GM19467 (cell line): ENCODE data around the gene AKAP12.

Source experiments
- ATAC-seq: cut with Tn5 transposase; IDR thresholded peaks from one replicate; pipeline ENCODE4 v1.9.1; 2021; ENCODE audit warnings: mild to moderate bottlenecking, moderate library complexity; ENCODE audit not compliant: unreplicated experiment

Gene AKAP12

DNA sequence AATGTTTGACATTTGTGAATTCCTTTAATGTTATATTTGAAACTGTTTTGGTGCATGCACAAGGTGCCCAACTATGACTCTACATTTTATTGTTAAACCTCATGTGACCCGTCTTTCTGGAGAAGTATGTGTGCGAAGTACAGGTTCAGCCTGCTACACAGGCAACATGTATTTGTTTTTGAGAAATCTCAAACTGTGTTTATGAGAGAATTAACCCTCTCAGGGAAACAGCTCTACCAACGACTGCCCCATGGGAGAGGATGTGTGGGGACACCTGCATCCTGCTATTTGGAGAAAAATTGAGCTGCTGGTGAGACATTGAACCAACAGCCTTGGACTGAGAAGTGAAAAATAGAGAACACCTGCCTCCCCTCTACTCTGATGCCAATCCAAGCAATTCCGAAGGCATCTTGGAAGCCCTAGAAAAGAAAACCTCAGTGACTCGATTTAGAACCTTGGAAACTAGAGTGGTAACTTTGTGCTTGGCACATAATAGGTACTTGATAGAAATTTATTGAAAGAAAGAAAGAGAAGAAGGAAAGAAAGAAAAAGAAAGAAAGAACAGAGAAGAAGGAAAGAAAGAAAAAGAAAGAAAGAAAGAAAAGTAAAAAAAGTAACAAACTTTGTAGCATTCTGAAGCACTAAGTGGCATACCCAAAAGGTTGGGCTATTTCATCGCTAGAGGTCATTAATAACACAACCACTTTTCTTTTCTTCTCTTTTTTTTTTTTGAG is 2.9 kb upstream of the AKAP12 start:
- ATAC-seq = no peak

DNA sequence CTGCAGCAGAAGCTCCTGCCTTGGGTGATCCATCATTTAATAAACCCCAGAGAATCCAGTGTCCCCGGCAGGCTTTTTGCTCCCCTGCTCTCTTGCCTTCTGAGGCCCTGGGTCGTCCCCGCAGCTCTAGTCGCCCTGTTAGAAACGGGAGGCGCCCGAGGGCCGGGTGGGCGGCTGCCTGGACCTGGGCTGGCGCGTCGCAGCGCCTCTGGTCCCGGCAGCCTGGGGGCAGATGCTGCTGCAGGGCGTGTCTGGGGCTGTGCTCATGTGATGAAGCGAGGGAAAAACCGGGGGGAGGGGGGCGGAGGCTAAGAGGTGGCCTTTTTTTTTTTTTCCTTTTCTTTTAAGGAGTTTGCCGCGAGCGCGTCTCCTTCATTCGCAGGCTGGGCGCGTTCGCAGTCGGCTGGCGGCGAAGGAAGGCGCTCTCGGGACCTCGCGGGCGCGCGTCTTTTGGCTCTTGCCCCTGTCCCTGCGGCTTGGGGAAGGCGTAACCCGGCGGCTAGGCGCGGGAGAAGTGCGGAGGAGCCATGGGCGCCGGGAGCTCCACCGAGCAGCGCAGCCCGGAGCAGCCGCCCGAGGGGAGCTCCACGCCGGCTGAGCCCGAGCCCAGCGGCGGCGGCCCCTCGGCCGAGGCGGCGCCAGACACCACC is 394 bp downstream of the AKAP12 start:
- ATAC-seq = no peak

DNA sequence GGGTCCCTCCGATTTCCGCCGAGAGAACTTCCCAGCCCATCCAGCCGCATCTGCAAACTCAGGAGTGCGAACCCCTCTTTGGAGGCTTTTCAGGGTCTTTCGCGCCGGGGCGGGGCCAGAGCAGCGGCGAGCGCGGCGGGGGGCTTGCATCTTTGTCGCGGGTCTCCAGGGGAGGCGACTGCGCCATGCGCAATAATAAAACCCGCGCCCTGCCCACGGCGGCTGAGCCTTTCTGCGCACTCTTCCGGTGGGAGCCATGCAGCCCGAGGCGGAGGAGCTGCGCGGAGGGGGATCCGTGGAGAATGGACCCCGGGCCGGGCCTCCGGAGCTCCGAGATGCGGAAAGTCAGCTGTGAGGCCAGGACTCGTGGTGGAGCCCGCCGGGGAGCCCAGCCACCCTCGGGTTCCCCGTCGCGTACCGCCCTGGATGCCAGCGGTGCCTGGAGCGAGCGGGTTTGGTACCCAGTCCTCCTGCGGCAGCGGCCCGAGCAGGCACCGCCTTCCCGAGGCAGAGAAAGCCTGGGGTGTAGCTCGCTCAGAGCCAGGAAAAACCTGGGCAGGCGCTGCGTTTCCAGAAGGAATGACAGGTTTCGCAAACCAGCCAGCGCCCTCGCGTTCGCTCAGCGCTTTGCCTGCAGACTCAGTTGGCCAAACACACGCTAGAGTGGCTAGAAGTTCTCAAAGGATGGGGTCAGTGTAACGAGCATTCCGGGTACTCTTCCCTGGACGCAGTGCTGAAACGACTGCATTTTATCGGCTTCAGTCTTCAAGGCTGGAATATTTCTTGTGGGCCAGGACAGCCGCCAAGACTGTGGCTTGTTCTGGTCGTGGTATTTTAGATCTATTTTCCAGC is 1.2 kb downstream of the AKAP12 start:
- no peak for ATAC-seq

DNA sequence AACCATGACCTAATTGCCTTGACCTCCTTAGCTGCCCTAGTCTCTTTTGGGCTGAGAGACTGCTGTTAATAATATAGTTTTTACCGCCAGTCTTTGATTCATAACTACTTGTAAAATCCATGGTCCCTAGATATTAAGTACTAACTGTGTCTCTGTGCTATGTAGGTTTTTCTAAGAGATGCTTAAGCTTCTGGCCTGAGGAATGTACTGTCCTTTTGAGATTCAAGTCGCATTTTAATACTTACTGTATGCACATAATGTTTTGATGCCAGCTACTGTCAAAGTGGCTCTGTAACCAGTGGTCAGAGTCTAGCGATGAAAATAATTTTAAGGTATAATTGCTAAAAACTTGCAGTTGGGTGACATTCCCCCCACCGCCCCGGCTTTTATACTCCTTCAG is 2.1 kb downstream of the AKAP12 start:
- no peak for ATAC-seq

DNA sequence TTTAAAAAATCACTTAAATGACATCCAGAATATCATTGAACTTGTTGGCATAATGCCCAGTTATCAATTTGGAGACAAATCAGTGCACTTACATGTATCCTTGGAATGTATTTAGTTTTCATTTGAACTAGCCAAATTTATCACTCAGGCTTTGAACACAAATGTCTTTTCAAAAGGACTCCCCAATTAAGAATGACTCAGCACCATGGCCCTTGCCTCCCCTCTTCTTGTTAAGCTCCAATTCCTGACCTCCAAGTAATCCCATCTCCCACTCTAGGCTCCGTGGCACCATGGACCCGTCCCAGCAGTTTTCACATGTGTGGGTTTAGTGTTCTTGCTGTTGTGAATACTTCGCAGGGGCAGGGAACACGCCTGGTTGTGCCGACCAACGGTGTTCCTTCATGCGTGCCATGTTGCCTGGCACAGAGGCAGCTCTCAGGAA is 2.7 kb downstream of the AKAP12 start:
- ATAC-seq = no peak

DNA sequence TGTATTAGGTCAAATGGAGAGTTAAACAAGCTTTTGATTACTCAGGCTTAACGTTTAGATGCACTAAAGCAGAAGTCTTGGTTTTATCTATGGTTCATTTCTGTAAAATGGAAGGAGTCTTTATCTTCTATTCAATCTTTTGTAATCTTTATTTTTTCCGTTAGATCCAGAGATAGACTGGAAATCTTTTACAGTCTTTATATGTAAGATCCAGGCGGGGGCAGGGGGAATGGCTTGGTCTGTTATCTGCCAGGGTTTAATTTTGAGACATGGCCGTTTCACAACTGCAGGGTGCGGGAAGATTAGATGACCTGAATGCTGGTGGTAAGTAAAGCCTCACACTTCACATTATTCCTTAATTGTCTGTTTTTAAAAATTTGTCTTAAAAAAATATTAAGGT is 3.7 kb downstream of the AKAP12 start:
- ATAC-seq = no peak

DNA sequence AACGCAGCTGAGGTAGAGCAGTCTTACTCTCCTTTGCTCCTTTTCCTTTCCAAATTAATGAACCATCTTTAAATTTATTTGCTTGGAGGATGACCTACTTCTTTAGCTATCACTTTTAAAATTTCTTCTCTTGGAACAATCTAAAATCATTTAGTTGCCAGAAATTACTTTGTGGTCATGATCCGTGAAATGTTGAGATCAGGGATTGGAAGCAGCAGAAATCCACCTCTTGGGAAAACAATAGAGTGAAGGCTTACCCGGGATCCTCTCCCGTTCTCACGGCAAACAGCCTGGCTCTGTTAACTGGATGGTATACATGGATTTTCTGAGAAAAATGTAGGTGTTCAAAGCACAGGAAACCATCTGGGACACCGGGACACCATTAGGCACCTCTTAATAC is 7.7 kb downstream of the AKAP12 start:
- ATAC-seq = no peak

DNA sequence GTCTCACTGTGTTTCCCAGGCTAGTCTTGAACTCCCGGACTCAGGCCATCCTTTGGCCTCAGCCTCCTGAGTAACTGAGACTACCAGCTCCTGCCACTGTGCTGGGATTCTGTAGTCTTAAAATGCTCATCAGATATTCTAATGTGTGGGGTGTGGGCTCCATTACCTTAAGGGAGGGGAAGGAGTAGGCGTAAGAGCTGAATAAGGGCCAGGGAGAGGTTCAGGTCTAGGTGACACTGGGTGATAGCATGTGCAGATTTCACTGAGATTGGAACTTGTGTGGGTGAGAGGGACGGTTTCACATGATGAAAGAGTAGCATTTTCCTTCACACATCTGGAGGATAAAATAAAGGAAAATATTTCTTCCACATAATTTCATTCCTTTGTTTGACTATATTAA is 8.5 kb downstream of the AKAP12 start:
- no peak for ATAC-seq

DNA sequence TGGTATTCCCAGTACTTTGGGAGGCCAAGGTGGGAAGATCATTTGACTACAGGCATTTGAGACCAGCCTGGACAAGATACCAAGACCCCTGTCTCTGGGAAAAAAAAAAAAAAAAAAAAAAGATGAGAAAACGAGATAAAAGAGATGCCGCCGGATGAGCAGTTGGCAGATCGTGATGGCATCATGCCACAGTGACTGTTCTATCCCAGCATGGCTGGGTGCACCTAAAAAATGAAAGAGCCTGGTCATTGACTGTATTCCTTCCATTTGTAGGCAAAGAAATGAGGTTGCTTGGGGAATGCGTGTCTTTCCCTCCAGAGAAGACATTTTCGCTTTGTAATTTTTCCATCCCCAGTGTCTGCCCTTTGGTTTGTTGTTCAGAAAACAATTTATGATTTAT is 12.9 kb downstream of the AKAP12 start:
- no peak for ATAC-seq

DNA sequence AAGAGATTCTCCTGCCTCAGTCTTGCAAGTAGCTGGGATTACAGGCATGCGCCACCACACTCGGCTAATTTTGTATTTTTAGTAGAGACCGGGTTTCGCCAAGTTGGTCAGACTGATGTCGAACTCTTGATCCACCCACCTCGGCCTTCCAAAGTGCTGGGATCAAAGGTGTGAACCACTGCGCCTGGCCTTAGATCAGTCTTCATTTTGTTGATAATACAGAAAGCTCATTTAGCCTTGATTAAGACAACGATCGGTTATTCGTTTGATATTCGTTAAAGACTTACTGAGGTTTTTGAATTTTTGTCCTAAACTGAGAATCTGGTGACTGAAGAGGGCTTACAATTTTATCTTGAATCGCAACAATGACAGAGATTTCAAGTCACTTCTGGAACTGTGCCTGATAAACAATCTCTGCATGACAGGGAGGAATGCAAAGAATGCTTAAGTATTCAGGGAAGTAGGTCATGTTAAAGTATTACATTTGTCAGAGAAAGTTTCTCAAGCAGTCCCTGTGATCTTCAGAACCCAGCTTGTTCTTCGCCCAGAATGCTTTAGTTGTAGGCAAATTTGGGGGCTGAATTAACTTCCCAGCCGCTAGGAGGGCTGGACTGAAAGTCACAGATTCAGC is 14.8 kb downstream of the AKAP12 start:
- ATAC-seq = no peak

DNA sequence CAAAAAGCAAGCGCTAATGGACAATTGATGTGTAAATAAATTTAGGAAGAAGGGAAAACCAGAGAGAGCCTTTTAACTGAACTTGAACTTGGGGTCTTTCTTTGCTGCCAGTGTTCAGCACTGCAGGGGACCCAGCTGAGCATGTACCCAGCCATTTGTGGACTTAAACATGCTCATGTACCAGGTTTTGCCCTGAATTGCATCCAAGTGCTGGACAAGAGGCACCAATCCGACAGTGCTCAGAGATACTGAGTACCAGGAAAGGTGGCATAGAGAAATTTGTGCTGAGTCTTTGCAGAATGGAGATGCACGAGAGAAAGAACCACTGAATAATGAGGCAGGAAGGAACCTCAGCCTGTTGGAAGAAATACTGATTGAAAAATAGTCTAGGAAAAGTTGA is 16.0 kb downstream of the AKAP12 start:
- no peak for ATAC-seq

DNA sequence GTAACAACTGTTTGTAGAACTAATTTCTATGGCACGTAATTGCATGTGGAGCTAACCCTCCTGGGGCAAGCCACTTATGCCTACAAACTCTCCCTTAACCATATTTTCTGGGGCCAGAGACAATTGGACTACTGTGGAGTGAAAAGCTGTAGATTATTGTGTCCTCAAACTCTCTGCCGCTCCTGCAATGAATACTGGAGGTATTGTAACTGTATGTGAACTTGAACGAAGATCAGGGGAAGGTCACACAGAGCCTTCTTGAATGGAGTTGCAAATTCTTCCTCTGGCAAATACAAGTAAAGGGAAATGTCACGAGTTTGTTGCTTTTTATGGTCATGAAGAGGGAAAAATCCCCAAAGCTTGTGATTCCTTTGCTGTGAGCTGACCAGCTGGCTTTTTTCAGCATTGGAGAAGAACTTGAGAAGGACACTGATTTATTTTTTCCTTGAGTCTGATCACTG is 18.2 kb downstream of the AKAP12 start:
- ATAC-seq = no peak

DNA sequence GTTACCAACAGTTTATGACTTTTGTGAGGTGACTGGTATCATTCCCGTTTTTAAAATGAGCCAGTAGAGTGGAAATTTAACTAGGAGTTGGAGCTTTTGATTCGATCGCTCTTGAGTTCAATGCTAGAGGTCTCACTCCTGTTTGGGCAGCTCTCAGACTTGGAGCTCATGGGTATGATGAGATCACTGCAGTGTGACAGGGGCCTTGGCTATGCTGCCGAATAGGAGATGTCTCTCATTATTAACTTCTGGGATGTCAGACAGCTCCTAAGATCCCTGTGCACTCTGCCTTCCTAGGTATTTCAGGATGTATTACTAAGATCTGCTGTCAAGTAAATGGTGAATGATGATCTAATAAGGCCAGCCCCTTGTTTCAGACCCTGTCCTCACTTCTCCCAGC is 20.4 kb downstream of the AKAP12 start:
- no peak for ATAC-seq

DNA sequence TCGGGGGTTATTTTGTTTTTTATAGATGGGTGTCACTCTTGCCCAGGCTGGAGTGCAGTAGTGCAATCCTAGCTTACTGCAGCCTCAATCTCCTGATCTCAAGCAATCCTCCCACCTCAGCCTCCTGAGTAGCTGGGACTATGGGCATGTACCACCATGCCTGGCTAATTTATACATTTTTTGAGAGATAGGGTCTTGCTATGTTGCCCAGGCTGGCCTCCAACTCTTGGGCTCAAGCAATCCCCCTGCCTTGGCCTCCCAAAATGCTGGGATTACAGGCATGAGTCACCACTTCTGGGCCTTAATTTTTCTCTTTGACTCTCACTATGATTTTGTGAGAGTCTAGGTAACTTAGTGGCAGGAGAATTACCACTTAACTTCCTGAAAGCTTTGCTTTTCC is 23.3 kb downstream of the AKAP12 start:
- ATAC-seq = no peak

DNA sequence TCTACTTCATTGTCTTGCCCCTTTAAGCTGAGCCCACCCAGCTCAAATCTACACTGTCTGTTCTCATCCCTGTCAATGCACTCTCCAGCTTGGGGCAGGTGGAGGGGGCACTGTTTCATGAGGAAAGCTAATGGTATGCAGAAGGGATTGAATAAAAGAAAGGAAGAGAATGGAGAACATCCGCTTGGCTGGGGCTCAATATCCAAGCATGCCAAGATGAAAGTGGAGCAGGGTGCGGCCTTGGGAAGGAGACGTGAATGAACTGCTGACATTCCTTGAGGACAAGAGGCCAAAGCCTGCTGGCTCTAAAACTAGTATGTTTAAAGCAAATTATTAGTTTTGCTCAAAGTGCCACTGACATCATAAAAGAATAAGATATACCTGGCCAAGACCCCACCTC is 24.2 kb downstream of the AKAP12 start:
- no peak for ATAC-seq

DNA sequence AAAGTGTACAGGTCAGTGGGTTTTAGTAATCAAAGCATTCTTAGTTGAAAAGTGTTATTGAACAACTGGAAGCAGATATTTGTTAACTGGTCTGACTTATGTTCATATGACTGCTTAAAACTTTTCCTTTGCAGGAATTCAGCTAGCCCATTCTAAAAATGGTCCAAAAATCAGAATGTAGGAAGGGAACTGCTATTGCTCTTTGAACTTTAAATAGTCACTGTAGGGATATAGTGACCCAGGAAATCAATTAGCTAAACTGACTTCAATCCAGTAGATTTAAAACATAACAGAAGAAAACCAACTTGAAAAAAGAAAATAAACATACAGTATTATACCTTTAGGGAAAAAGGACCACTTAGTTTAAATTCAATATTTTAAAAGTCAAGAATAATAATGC is 25.5 kb downstream of the AKAP12 start:
- ATAC-seq = no peak

DNA sequence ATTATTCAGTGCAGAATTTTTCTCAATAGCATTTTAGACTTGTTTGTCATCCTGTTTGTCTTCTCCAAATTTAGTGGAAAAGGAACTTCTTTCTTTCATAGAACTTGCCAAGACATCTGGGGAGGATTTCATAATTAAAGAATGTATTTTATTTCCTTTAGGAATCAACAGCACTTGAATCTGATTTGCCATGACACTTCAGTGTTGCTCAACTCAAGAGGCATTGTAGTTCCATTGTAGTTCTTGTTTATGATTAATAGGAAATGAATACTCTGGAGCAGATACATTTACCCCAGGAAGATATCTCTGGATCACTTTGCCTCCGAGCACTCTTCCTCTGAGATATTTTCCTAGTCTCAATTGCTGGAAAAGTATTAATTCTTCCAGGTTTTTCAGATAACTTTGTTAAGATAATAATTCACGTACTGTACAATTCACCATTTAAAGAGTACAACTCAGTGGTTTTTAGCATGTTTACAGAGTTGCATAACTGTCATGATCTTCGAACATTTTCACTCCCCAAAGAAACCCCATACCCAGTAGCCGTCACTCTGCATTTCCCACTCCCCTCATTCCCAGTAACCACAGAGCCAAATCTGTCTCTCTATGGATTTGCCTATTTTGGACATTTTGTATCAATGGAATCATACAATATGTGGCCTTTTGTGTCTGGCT is 29.7 kb downstream of the AKAP12 start:
- ATAC-seq = no peak

DNA sequence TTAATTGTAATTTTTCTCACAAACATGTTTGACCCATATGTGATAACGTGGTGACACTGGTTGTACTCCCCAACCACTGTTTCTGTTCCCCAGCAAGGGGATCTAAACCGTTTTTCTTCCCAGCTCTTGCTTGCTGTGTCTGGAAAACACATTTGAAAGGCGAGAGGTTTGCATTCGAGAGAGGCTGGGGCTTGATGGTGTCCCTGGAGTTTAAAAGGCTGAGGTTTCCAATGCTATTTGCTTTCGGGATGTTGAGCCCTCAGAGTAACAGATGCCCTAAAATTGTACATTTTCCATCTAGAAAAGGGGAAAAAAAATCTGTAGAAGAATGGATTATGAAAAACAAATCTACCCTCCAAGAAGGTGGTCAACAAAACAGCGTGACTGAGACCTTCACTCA is 35.4 kb downstream of the AKAP12 start:
- no peak for ATAC-seq

DNA sequence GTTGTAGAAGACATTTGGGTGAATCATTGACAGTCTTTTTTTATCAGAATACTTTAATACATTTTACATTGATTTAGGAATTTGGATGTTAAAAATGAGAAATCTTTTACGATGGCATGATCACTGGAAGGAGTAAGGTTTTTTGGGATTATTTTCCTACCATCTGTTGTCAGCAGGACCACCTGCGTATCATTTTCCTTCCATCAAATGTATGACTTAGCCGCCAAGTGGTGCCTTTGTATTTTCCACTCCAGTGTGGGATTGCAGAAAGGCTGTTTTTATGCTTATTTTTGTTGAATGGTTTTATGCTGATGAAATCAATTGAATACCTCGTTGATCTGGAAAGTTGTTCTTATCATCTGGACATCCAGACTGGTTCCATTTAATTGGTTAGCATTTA is 35.8 kb downstream of the AKAP12 start:
- ATAC-seq = no peak

DNA sequence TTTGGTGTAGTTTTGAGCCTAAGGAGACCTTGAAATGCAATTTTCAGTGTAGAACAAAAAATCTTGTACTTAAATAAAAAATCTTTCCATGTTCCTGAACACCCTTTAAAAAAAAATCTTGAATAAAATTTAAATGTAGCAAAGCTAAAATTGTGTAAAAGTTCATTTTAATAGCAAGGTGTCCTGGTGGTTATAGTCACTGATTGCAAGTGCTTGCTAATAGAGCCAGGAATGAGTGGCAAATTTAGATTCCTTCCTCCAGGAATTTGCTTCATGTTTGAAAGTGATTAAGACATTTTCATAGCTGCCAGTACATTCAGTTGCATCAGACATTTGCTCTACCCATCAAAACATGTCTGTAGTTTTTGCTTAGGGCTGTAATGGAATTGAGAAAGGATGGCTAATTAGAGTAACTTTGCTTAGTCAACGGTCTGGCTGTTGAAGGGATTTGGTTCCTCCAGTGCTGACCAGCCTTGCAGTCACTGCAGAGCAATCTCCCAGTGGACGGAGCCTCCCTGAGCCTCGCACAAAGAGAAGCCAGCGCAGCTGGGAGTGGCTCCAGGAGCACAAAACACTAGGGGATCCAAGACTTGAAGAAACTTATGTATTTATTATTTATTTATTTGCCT is 36.5 kb downstream of the AKAP12 start:
- no peak for ATAC-seq
